MCF 10A (cell line): ENCODE measurements around the gene KCTD1. TPM values are rescaled to one million over a fixed set of nuclear protein-coding genes. Genes with fewer than 3 reads are reported as not detected.
A peak's percentile ranks its signal among the peaks of the same experiment; 100 is the strongest.

Experiments
- BruUV-seq: library from RNA; stranded (reverse); fragments of 400-500 nt; replicated peaks from 2 replicates; lab custom pipeline; 2021; lab: Mats Ljungman, UMichigan
- CTCF ChIA-PET: fragments of 300-600 bp; sonication (Branson Sonifier 250); formaldehyde crosslinking; extraction: SDS; loops from one replicate; lab custom pipeline; 2021; ENCODE audit warnings: antibody characterized with exemption, inconsistent platforms; lab: Yijun Ruan, JAX
- POLR2A ChIA-PET: fragments of 300-600, 350-650 bp; sonication (Branson Sonifier 250); formaldehyde crosslinking; extraction: SDS; loops from one replicate; lab custom pipeline; 2020; ENCODE audit warnings: antibody characterized with exemption, inconsistent platforms; lab: Yijun Ruan, JAX
- DNase-seq: peaks from one replicate; pipeline ENCODE4 v3.0.0-alpha.2; 2018; ENCODE audit not compliant: unreplicated experiment
- H3K27ac Mint-ChIP-seq: one replicate; pipeline ENCODE4 v1.8.0; 2022; ENCODE audit warnings: mild to moderate bottlenecking, low read depth, mixed read lengths; ENCODE audit not compliant: unreplicated experiment
- H3K27me3 Mint-ChIP-seq: one replicate; pipeline ENCODE4 v1.8.0; 2022; ENCODE audit warnings: mixed read lengths; ENCODE audit not compliant: insufficient read depth, unreplicated experiment
- H3K36me3 Mint-ChIP-seq: one replicate; pipeline ENCODE4 v1.8.0; 2022; ENCODE audit warnings: mild to moderate bottlenecking, moderate library complexity, mixed read lengths; ENCODE audit not compliant: insufficient read depth, unreplicated experiment
- H3K4me1 Mint-ChIP-seq: one replicate; pipeline ENCODE4 v1.8.0; 2022; ENCODE audit warnings: mixed read lengths; ENCODE audit not compliant: insufficient read depth, unreplicated experiment
- H3K4me3 Mint-ChIP-seq: one replicate; pipeline ENCODE4 v1.8.0; 2022; ENCODE audit warnings: mild to moderate bottlenecking, moderate library complexity, mixed read lengths; ENCODE audit not compliant: unreplicated experiment
- H3K9me3 Mint-ChIP-seq: one replicate; pipeline ENCODE4 v1.8.0; 2022; ENCODE audit warnings: mixed read lengths; ENCODE audit not compliant: unreplicated experiment
- intact Hi-C: fragments of 100-400 bp; cut with micrococcal nuclease; formaldehyde crosslinking; loops from 2 replicates; pipeline ENCODE4 v1.14.1; 2022
- total RNA-seq: library from RNA; stranded (reverse); gene quantifications from 2 replicates; pipeline ENCODE4 v1.2.3, GENCODE V29; 2022
- TF ChIP-seq, protein P1 (sequence below): fragments of 200-600 bp; IDR thresholded peaks from one replicate; pipeline ENCODE4 v1.8.0; 2022; ENCODE audit warnings: antibody characterized with exemption, mild to moderate bottlenecking; ENCODE audit not compliant: unreplicated experiment

Gene KCTD1
- total RNA-seq, 1 experiment from 2014 or later, result 37.9 TPM

DNA sequence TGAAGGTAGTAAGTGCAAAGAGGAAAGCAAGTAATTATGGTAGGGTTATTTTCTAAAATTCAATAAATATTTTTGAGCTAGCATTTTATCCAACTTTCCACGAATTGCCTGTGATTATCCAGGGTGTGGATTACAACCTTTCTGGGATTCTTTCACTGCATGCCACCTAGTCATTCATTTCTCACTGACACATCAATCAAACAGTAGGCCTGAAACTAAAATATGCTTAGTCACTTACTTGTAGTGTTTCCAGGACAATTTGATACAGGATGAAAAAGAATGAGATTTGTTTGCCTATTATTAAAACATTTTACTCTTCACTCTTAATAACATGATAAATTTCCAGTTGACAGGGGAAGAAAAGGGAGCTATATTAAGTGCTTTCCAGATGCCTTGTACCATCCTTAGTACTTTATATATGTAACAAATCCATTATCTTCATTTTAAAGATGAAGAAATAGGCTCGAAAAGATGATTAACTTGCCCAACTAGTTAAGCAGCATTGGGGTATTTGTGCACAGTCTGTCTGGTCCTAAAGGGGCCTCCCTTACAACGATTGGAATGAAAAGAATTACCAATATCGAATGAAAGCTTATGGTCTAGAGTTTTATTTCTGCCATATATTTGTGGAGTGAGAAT, 70.4 kb downstream of the KCTD1 start:
- BruUV-seq, result no TSS peak
- DNase-seq, result peak; percentile 38
- CTCF ChIA-PET, result interaction anchor here (0.6 to 1.6 kb wide), 4 partner anchors 16 to 72 kb away, joined by 3 to 6 read pairs (median 5); no protein-coding TSS in a partner anchor
- TF ChIP-seq, protein P1, sequence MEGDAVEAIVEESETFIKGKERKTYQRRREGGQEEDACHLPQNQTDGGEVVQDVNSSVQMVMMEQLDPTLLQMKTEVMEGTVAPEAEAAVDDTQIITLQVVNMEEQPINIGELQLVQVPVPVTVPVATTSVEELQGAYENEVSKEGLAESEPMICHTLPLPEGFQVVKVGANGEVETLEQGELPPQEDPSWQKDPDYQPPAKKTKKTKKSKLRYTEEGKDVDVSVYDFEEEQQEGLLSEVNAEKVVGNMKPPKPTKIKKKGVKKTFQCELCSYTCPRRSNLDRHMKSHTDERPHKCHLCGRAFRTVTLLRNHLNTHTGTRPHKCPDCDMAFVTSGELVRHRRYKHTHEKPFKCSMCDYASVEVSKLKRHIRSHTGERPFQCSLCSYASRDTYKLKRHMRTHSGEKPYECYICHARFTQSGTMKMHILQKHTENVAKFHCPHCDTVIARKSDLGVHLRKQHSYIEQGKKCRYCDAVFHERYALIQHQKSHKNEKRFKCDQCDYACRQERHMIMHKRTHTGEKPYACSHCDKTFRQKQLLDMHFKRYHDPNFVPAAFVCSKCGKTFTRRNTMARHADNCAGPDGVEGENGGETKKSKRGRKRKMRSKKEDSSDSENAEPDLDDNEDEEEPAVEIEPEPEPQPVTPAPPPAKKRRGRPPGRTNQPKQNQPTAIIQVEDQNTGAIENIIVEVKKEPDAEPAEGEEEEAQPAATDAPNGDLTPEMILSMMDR, result no peak
- intact Hi-C loops, result no loop called here
- peaks cover 36% of the 10 kb centered on the region for H3K4me1 Mint-ChIP-seq
- H3K27me3 Mint-ChIP-seq, result no peaks in the 10 kb centered on the region
- POLR2A ChIA-PET, result interaction anchor here (0.9 to 2.0 kb wide), 8 partner anchors 9 to 71 kb away, joined by 3 to 9 read pairs (median 5); no protein-coding TSS in a partner anchor
- peaks cover 33% of the 10 kb centered on the region for H3K36me3 Mint-ChIP-seq
- H3K4me3 Mint-ChIP-seq, result no peak overlapping the region
- H3K9me3 Mint-ChIP-seq, result no peaks in the 10 kb centered on the region
- H3K27ac Mint-ChIP-seq, result peak overlapping the region; percentile 88

GRCh38 chr18:26476697-26477096, 71.7 kb downstream of the KCTD1 start:
- no peak overlapping the region for H3K4me3 Mint-ChIP-seq
- ChIA-PET CTCF (interaction anchor here (1.6 kb wide), 1 partner anchor 70 kb away, joined by 4 read pairs; no protein-coding TSS in a partner anchor), POLR2A (interaction anchor here (1.0 kb wide), 1 partner anchor 70 kb away, joined by 3 read pairs; no protein-coding TSS in a partner anchor)
- no peak for DNase-seq
- TF ChIP-seq, protein P1, result no peak
- intact Hi-C loops, result no loop called here
- H3K36me3 Mint-ChIP-seq, result peaks cover 39% of the 10 kb centered on the region
- no TSS peak for BruUV-seq
- peaks cover 36% of the 10 kb centered on the region for H3K4me1 Mint-ChIP-seq
- no peaks in the 10 kb centered on the region for H3K9me3 Mint-ChIP-seq
- H3K27me3 Mint-ChIP-seq, result no peaks in the 10 kb centered on the region
- no peak overlapping the region for H3K27ac Mint-ChIP-seq

GRCh38 chr18:26474542-26474941, 73.8 kb downstream of the KCTD1 start:
- H3K27ac Mint-ChIP-seq, result no peak overlapping the region
- no peak for DNase-seq
- intact Hi-C loops, result no loop called here
- CTCF ChIA-PET, result no interaction called here
- no TSS peak for BruUV-seq
- H3K27me3 Mint-ChIP-seq, result no peaks in the 10 kb centered on the region
- no peak overlapping the region for H3K4me3 Mint-ChIP-seq
- POLR2A ChIA-PET, result interaction anchor here (0.9 to 1.3 kb wide), 2 partner anchors 13 to 14 kb away, joined by 3 to 4 read pairs; no protein-coding TSS in a partner anchor
- H3K9me3 Mint-ChIP-seq, result no peaks in the 10 kb centered on the region
- H3K36me3 Mint-ChIP-seq, result peaks cover 53% of the 10 kb centered on the region
- H3K4me1 Mint-ChIP-seq, result peaks cover 31% of the 10 kb centered on the region
- TF ChIP-seq, protein P1, result no peak

DNA sequence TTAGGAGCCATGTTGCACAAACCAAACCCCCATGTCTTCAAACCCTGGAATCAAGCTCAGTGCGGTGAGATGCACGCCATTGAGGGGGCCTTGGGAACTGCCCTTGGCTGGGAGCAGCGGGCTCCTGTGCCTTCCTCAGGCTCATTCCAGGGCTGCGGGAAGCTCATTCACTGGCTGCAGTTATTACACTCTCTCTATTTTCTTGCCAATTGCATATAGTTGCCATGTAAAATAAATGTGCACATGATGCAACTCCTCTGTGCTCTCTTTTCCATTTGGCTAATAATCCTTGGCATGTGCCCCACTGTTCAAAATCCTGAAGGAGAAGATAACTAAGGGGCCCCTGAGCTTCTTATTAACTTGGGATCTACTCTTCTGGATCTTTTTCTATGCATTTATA, 74.7 kb downstream of the KCTD1 start:
- H3K4me1 Mint-ChIP-seq, result peaks cover 22% of the 10 kb centered on the region
- intact Hi-C loops, result no loop called here
- ChIA-PET CTCF (interaction anchor here (0.6 kb wide), 1 partner anchor 44 kb away, joined by 4 read pairs; no protein-coding TSS in a partner anchor), POLR2A (no interaction called here)
- peaks cover 49% of the 10 kb centered on the region for H3K36me3 Mint-ChIP-seq
- TF ChIP-seq, protein P1, result no peak
- H3K27ac Mint-ChIP-seq, result no peak overlapping the region
- H3K4me3 Mint-ChIP-seq, result no peak overlapping the region
- no peak for DNase-seq
- no peaks in the 10 kb centered on the region for H3K9me3 Mint-ChIP-seq
- no peaks in the 10 kb centered on the region for H3K27me3 Mint-ChIP-seq
- no TSS peak for BruUV-seq
